Measurements from ENCODE around the gene PRR5.

DNA sequence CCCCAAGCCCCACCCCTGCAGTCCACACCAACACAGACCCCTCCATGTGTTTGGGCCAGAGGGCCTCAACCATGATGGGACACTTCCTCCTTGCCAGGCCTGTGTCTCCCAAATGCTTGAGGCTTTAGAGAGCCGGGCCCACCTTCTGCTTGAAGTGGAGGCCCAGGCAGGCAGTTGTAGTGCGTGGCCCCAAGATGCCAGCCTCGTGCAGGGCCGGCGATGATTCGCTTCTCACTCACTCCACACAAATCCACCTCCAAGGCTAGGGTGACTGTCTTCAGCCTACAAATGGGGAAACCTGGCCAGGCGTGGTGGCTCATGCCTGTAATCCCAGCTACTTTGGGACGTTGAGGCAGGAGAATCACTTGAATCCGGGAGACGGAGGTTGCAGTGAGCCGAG is 5.7 kb downstream of the PRR5 start:
- TF ChIP-seq SUZ12 (IDR thresholded peaks at IDR 0.05; ENCODE audit: extremely low read depth, insufficient read depth, insufficient read length) (no peak), YY1 (IDR thresholded peaks at IDR 0.05; ENCODE audit: insufficient read depth, insufficient read length) (no peak)
